Activated naive CD8-positive, alpha-beta T cell treated with anti-CD3 and anti-CD28 coated beads, Interleukin-2, amount 50 U/mL, for 24 hours (primary cell): ENCODE results near the gene PRRC2A.

Experiments
- ATAC-seq: fragments of 150-1000 bp; cut with Tn5 transposase; one replicate; pipeline ENCODE4 v1.10.0; 2021
- DNase-seq: peaks from one replicate; pipeline ENCODE4 v3.0.0; 2021
- H3K27ac Mint-ChIP-seq: one replicate; pipeline ENCODE4 v1.8.0; 2021; ENCODE audit warnings: mild to moderate bottlenecking, mixed read lengths
- H3K27me3 Mint-ChIP-seq: one replicate; pipeline ENCODE4 v1.8.0; 2021; ENCODE audit warnings: mixed read lengths
- H3K36me3 Mint-ChIP-seq: one replicate; pipeline ENCODE4 v1.8.0; 2021; ENCODE audit warnings: low read depth, mixed read lengths
- H3K4me1 Mint-ChIP-seq: one replicate; pipeline ENCODE4 v1.8.0; 2021; ENCODE audit warnings: mixed read lengths
- H3K4me3 Mint-ChIP-seq: one replicate; pipeline ENCODE4 v1.8.0; 2021; ENCODE audit warnings: mild to moderate bottlenecking, moderate library complexity, mixed read lengths
- H3K9me3 Mint-ChIP-seq: one replicate; pipeline ENCODE4 v1.8.0; 2021; ENCODE audit warnings: mixed read lengths

Gene PRRC2A

GRCh38 chr6:31676322-31676903, 55.9 kb downstream of the PRRC2A start:
- ATAC-seq: no peak
- Mint-ChIP-seq H3K4me1 (peaks cover 15% of the 10 kb centered on the region), H3K9me3 (no peaks in the 10 kb centered on the region), H3K36me3 (peaks cover 18% of the 10 kb centered on the region), H3K27ac (no peak overlapping the region), H3K27me3 (no peaks in the 10 kb centered on the region), H3K4me3 (no peak overlapping the region)
- DNase-seq: no peak

GRCh38 chr6:31676904-31677303, 56.4 kb downstream of the PRRC2A start:
- peaks cover 15% of the 10 kb centered on the region for H3K36me3 Mint-ChIP-seq
- H3K27ac Mint-ChIP-seq: no peak overlapping the region

GRCh38 chr6:31677955-31678354, 57.4 kb downstream of the PRRC2A start:
- Mint-ChIP-seq H3K4me3 (no peak overlapping the region), H3K4me1 (peaks cover 21% of the 10 kb centered on the region), H3K27ac (no peak overlapping the region), H3K36me3 (peaks cover 8% of the 10 kb centered on the region), H3K27me3 (no peaks in the 10 kb centered on the region), H3K9me3 (no peaks in the 10 kb centered on the region)
- no peak for ATAC-seq
- no peak for DNase-seq

More at GRCh38 chr6:31676904-31677303, 56.4 kb downstream of the PRRC2A start:
- no peak for ATAC-seq
- peaks cover 20% of the 10 kb centered on the region for H3K4me1 Mint-ChIP-seq
- no peak overlapping the region for H3K4me3 Mint-ChIP-seq
- H3K27me3 Mint-ChIP-seq: no peaks in the 10 kb centered on the region
- DNase-seq: no peak
- H3K9me3 Mint-ChIP-seq: no peaks in the 10 kb centered on the region

GRCh38 chr6:31680226-31681134, 60.0 kb downstream of the PRRC2A start, which contains the start of gene LY6G5C:
Gene LY6G5C (minus strand): TSS chr6:31681067. CDS start chr6:31680373, 694 bp downstream.
- H3K27ac Mint-ChIP-seq: peak within 1 kb of the TSS; percentile 63

GRCh38 chr6:31681135-31681671, 60.7 kb downstream of the PRRC2A start:
- DNase-seq (peak; percentile 55), ATAC-seq (peak; percentile 73)
- Mint-ChIP-seq H3K36me3 (peaks cover under 1% of the 10 kb centered on the region), H3K27ac (peak overlapping the region; percentile 29), H3K27me3 (no peaks in the 10 kb centered on the region), H3K9me3 (no peaks in the 10 kb centered on the region), H3K4me1 (peaks cover 21% of the 10 kb centered on the region), H3K4me3 (peak overlapping the region; percentile 77)

More at GRCh38 chr6:31680226-31681134, 60.0 kb downstream of the PRRC2A start, which contains the start of gene LY6G5C:
- DNase-seq (peak; percentile 70), ATAC-seq (peak; percentile 48)
- Mint-ChIP-seq H3K27me3 (no peaks in the 10 kb centered on the region), H3K9me3 (no peaks in the 10 kb centered on the region), H3K4me1 (peaks cover 21% of the 10 kb centered on the region), H3K36me3 (no peaks in the 10 kb centered on the region), H3K4me3 (peak within 1 kb of the TSS; percentile 77)

GRCh38 chr6:31683591-31683990, 63.1 kb downstream of the PRRC2A start:
- no peak for DNase-seq
- no peak overlapping the region for H3K4me3 Mint-ChIP-seq
- no peak overlapping the region for H3K27ac Mint-ChIP-seq
- no peak for ATAC-seq
- H3K4me1 Mint-ChIP-seq: peaks cover 21% of the 10 kb centered on the region
- peaks cover 11% of the 10 kb centered on the region for H3K36me3 Mint-ChIP-seq
- H3K9me3 Mint-ChIP-seq: no peaks in the 10 kb centered on the region
- H3K27me3 Mint-ChIP-seq: no peaks in the 10 kb centered on the region

- peaks cover 11% of the 10 kb centered on the region for H3K36me3 Mint-ChIP-seq
- peak overlapping the region; percentile 2 for H3K27ac Mint-ChIP-seq
- no peak overlapping the region for H3K4me3 Mint-ChIP-seq
- H3K4me1 Mint-ChIP-seq: peaks cover 15% of the 10 kb centered on the region
- no peak for ATAC-seq
- no peaks in the 10 kb centered on the region for H3K27me3 Mint-ChIP-seq
- no peak for DNase-seq
- no peaks in the 10 kb centered on the region for H3K9me3 Mint-ChIP-seq
Measured at GRCh38 chr6:31686483-31686882, 66.0 kb downstream of the PRRC2A start.

GRCh38 chr6:31687321-31687720, 66.8 kb downstream of the PRRC2A start:
- no peaks in the 10 kb centered on the region for H3K9me3 Mint-ChIP-seq
- no peaks in the 10 kb centered on the region for H3K27me3 Mint-ChIP-seq
- H3K4me3 Mint-ChIP-seq: no peak overlapping the region
- H3K4me1 Mint-ChIP-seq: peaks cover 10% of the 10 kb centered on the region
- no peak overlapping the region for H3K27ac Mint-ChIP-seq
- peaks cover 11% of the 10 kb centered on the region for H3K36me3 Mint-ChIP-seq
- DNase-seq: no peak
- no peak for ATAC-seq
